ENCODE measurements around the gene SPATA6L.

The SPATA6L gene

DNA sequence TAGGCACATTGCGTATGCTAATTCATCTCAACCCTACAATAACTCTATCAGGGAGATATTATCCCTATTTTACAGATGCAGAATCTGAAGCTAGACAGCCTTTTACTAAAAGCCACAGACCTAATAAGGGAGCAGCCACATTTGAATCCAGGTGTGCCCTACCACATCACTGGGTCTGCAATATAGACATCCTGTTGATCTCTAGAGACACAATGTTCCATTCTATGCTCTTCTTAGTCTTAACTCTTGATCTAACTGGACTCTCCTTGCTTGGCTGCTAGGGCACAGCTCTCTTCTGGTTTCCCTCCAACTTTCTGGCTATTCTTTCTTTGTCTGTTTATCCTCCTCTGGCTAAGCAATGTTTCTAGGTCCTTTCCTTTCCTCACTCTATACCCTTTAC lies 1.4 kb upstream of the SPATA6L start:
- no peak overlapping the region for H3K4me3 ChIP-seq (ENCODE audit: low read depth, low read length)
- TF ChIP-seq, protein P1, sequence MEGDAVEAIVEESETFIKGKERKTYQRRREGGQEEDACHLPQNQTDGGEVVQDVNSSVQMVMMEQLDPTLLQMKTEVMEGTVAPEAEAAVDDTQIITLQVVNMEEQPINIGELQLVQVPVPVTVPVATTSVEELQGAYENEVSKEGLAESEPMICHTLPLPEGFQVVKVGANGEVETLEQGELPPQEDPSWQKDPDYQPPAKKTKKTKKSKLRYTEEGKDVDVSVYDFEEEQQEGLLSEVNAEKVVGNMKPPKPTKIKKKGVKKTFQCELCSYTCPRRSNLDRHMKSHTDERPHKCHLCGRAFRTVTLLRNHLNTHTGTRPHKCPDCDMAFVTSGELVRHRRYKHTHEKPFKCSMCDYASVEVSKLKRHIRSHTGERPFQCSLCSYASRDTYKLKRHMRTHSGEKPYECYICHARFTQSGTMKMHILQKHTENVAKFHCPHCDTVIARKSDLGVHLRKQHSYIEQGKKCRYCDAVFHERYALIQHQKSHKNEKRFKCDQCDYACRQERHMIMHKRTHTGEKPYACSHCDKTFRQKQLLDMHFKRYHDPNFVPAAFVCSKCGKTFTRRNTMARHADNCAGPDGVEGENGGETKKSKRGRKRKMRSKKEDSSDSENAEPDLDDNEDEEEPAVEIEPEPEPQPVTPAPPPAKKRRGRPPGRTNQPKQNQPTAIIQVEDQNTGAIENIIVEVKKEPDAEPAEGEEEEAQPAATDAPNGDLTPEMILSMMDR (IDR thresholded peaks at IDR 0.05; ENCODE audit: borderline replicate concordance, insufficient read depth, low read depth, low read length), result no peak

- H3K4me3 ChIP-seq (ENCODE audit: low read depth, low read length), result no peak overlapping the region
- TF ChIP-seq, protein P1 (IDR thresholded peaks at IDR 0.05; ENCODE audit: borderline replicate concordance, insufficient read depth, low read depth, low read length), result no peak
Measured at GRCh38 chr9:4665357-4665756, 923 bp downstream of the SPATA6L start.

DNA sequence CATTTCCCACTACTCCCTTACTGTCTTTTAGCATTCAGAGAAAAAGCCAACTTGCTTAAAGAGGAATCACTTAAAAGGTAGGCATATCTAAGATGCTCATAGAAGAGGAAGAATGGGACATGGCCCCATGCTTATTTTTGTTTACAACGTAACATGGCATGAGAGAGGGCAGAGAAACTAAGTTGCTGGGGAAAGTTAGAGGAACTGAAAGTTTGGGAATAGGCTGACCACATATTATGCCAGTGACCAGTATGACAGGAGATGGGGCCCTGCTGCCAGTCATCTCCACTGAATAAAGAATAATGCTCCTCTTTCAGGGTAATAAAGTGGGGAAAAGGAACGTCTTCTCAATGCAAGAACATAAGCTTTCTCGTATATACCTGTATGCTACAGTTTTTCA lies 2.3 kb downstream of the SPATA6L start:
- TF ChIP-seq, protein P1 (IDR thresholded peaks at IDR 0.05; ENCODE audit: borderline replicate concordance, insufficient read depth, low read depth, low read length), result no peak
- H3K4me3 ChIP-seq (ENCODE audit: low read depth, low read length), result no peak overlapping the region

GRCh38 chr9:4662989-4663792 lies 3.1 kb downstream of the SPATA6L start:
- peak overlapping the region; percentile 79 for H3K4me3 ChIP-seq (ENCODE audit: low read depth, low read length)
- TF ChIP-seq, protein P1 (IDR thresholded peaks at IDR 0.05; ENCODE audit: borderline replicate concordance, insufficient read depth, low read depth, low read length), result no peak

GRCh38 chr9:4662108-4662988 lies 3.9 kb downstream of the SPATA6L start, which contains the start of gene PLPP6:
Gene PLPP6, plus strand, starts transcription at chr9:4662294. Its CDS starts 82 bp downstream, at chr9:4662376.
- TF ChIP-seq, protein P1 (IDR thresholded peaks at IDR 0.05; ENCODE audit: borderline replicate concordance, insufficient read depth, low read depth, low read length), result peak; percentile 61
- peak within 1 kb of the TSS; percentile 79 for H3K4me3 ChIP-seq (ENCODE audit: low read depth, low read length)

- TF ChIP-seq, protein P1 (IDR thresholded peaks at IDR 0.05; ENCODE audit: borderline replicate concordance, insufficient read depth, low read depth, low read length), result no peak
- peak overlapping the region; percentile 79 for H3K4me3 ChIP-seq (ENCODE audit: low read depth, low read length)
Measured at GRCh38 chr9:4661611-4662010, 4.7 kb downstream of the SPATA6L start.
